NB4 (cell line): ENCODE measurements around the gene PWP2.
"Not testable (repeated sequence)": the region's sequence is repeated elsewhere in the genome, so short reads cannot be mapped to it uniquely, and the experiment has no call there.

Experiments used
- MYC ChIP-seq: IDR thresholded peaks from 2 replicates; pipeline ENCODE4 v1.6.1; 2011; ENCODE audit warnings: low read depth, low read length
- POLR2A ChIP-seq: IDR thresholded peaks from 2 replicates; pipeline ENCODE4 v1.6.1; 2011; ENCODE audit warnings: mild to moderate bottlenecking; ENCODE audit not compliant: insufficient read length; ENCODE audit errors: extremely low read depth
- TF ChIP-seq, protein P1 (sequence below): IDR thresholded peaks from one replicate; pipeline ENCODE4 v1.5.1; 2012; ENCODE audit warnings: low read depth, low read length
- TF ChIP-seq, protein P2 (sequence below): IDR thresholded peaks from 2 replicates; pipeline ENCODE4 v1.6.1; 2011; ENCODE audit warnings: low read depth, low read length

DNA sequence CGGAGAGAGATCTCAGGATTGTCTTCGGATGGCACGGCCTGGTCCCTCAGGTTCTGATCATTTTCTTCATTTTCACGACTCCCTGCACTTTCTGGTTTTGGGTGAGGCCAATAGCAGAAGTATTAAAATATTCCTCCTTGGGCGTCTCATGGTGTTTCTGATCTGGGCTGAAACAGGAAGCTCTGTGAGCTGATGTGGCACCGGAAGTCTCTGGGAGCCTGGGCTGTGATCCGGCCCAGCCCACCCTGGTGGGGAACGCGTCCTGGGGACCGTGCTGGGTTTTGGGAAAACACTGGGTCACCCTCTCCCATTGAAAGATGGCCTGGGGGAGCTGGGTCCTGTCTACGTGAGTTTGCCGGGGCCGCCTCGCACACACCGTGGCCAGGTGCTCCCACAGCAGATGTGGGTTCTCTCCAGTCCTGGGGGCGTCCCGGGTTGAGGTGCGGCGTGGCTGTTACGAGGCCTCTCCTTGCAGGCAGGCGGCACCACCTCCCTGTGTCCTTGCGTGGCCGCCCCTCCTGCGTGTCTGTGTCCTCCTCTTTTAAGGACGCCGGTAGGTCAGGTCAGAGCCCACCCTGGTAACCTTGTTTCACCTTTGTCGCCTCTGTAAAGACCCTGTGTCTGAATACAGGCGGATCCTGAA lies 50.4 kb downstream of the PWP2 start:
- TF ChIP-seq POLR2A, MYC: not testable (repeated sequence)
- TF ChIP-seq, protein P1, sequence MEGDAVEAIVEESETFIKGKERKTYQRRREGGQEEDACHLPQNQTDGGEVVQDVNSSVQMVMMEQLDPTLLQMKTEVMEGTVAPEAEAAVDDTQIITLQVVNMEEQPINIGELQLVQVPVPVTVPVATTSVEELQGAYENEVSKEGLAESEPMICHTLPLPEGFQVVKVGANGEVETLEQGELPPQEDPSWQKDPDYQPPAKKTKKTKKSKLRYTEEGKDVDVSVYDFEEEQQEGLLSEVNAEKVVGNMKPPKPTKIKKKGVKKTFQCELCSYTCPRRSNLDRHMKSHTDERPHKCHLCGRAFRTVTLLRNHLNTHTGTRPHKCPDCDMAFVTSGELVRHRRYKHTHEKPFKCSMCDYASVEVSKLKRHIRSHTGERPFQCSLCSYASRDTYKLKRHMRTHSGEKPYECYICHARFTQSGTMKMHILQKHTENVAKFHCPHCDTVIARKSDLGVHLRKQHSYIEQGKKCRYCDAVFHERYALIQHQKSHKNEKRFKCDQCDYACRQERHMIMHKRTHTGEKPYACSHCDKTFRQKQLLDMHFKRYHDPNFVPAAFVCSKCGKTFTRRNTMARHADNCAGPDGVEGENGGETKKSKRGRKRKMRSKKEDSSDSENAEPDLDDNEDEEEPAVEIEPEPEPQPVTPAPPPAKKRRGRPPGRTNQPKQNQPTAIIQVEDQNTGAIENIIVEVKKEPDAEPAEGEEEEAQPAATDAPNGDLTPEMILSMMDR: not testable (repeated sequence)
- TF ChIP-seq, protein P2, sequence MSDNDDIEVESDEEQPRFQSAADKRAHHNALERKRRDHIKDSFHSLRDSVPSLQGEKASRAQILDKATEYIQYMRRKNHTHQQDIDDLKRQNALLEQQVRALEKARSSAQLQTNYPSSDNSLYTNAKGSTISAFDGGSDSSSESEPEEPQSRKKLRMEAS: not testable (repeated sequence)
